Suprapubic skin (tissue), 4 donors: ENCODE measurements around the gene WNT3. TPM values are rescaled to one million over a fixed set of nuclear protein-coding genes. Genes with fewer than 3 reads are reported as not detected.

ENCODE experiments used
- DNase-seq, 2 donors: peaks; one replicate each; pipeline ENCODE4 v3.0.0-alpha.2; 2019; ENCODE audit warnings: low spot score in 2 of 2
- H3K27ac ChIP-seq: fragments of 200-600 bp; sonication (generic); one replicate; pipeline ENCODE4 v1.5.1; 2019
- H3K27me3 ChIP-seq: fragments of 200-600 bp; sonication (generic); one replicate; pipeline ENCODE4 v1.5.1; 2019
- H3K36me3 ChIP-seq: fragments of 200-600 bp; sonication (generic); one replicate; pipeline ENCODE4 v1.5.1; 2019
- H3K4me1 ChIP-seq: fragments of 200-600 bp; sonication (generic); one replicate; pipeline ENCODE4 v1.5.1; 2019
- H3K4me3 ChIP-seq: fragments of 200-600 bp; sonication (generic); one replicate; pipeline ENCODE4 v1.5.1; 2019; ENCODE audit warnings: mild to moderate bottlenecking
- H3K9me3 ChIP-seq: fragments of 200-600 bp; sonication (generic); one replicate; pipeline ENCODE4 v1.5.1; 2019
- EP300 ChIP-seq: sonication (generic); formaldehyde crosslinking; IDR thresholded peaks from one replicate; pipeline ENCODE4 v1.6.1; 2017; ENCODE audit warnings: antibody characterized with exemption
- POLR2A ChIP-seq, 2 donors: fragments of 450-650 bp; IDR thresholded peaks; one replicate each; pipeline ENCODE4 v1.6.1; 2017; ENCODE audit warnings: antibody characterized with exemption in 2 of 2, mild to moderate bottlenecking in 2 of 2, moderate library complexity in 2 of 2
- POLR2AphosphoS5 ChIP-seq, 3 donors: sonication (generic); formaldehyde crosslinking; IDR thresholded peaks; one replicate each; pipeline ENCODE4 v1.6.1; 2017; ENCODE audit warnings: antibody characterized with exemption in 3 of 3
- WGBS: methylation state at CpG from one replicate; pipeline ENCODE4 v1.1.5; 2018; 5-methylcytosine and 5-hydroxymethylcytosine counted together
- total RNA-seq, 4 donors: library from RNA; depleted of rRNA; stranded (reverse); fragments of >200 nt; gene quantifications; one replicate each; pipeline ENCODE4 v1.1.0, GENCODE V29; 2016
- TF ChIP-seq, protein P1 (sequence below), 2 donors: fragments of 200-600 bp in 1 of 2; fragments of 450-650 bp in 1 of 2; sonication (generic) in 1 of 2; IDR thresholded peaks; one replicate each; pipeline ENCODE4 v1.5.1; 2016 to 2019; ENCODE audit warnings: antibody characterized with exemption in 2 of 2, mild to moderate bottlenecking in 1 of 2, moderate library complexity in 1 of 2

WNT3 gene, protein sequence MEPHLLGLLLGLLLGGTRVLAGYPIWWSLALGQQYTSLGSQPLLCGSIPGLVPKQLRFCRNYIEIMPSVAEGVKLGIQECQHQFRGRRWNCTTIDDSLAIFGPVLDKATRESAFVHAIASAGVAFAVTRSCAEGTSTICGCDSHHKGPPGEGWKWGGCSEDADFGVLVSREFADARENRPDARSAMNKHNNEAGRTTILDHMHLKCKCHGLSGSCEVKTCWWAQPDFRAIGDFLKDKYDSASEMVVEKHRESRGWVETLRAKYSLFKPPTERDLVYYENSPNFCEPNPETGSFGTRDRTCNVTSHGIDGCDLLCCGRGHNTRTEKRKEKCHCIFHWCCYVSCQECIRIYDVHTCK
- total RNA-seq = 10 to 100 TPM; 39.3 to 84.9 (median 61.7) TPM

- peak within 1 kb of the TSS; percentile 59 for H3K27ac ChIP-seq
- WGBS = 1% methylated on average over 22 of the region's 47 CpGs
- H3K4me3 ChIP-seq = peak within 1 kb of the TSS; percentile 53
- H3K4me1 ChIP-seq = peaks cover 36% of the 10 kb centered on the region
- no peaks in the 10 kb centered on the region for H3K36me3 ChIP-seq
- TF ChIP-seq EP300 = no peak
- TF ChIP-seq POLR2A (IDR thresholded peaks at IDR 0.05) = no peak
- TF ChIP-seq POLR2AphosphoS5 (IDR thresholded peaks at IDR 0.05) = no peak
- no peaks in the 10 kb centered on the region for H3K9me3 ChIP-seq
- DNase-seq = no peak
- H3K27me3 ChIP-seq = peaks cover 84% of the 10 kb centered on the region
Measured at GRCh38 chr17:46818316-46818928, at the start of gene WNT3. Gene WNT3, minus strand, starts transcription at chr17:46818692. Its CDS starts 95 bp downstream, at chr17:46818597.

- Histone ChIP-seq H3K9me3 (no peaks in the 10 kb centered on the region), H3K27ac (no peak overlapping the region), H3K36me3 (no peaks in the 10 kb centered on the region), H3K4me3 (no peak overlapping the region), H3K4me1 (no peaks in the 10 kb centered on the region), H3K27me3 (peaks cover 18% of the 10 kb centered on the region)
- no peak for DNase-seq
- no peak for TF ChIP-seq POLR2A (IDR thresholded peaks at IDR 0.05)
- TF ChIP-seq EP300 = no peak
- TF ChIP-seq POLR2AphosphoS5 (IDR thresholded peaks at IDR 0.05) = no peak
- TF ChIP-seq, protein P1, sequence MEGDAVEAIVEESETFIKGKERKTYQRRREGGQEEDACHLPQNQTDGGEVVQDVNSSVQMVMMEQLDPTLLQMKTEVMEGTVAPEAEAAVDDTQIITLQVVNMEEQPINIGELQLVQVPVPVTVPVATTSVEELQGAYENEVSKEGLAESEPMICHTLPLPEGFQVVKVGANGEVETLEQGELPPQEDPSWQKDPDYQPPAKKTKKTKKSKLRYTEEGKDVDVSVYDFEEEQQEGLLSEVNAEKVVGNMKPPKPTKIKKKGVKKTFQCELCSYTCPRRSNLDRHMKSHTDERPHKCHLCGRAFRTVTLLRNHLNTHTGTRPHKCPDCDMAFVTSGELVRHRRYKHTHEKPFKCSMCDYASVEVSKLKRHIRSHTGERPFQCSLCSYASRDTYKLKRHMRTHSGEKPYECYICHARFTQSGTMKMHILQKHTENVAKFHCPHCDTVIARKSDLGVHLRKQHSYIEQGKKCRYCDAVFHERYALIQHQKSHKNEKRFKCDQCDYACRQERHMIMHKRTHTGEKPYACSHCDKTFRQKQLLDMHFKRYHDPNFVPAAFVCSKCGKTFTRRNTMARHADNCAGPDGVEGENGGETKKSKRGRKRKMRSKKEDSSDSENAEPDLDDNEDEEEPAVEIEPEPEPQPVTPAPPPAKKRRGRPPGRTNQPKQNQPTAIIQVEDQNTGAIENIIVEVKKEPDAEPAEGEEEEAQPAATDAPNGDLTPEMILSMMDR (IDR thresholded peaks at IDR 0.05) = no peak
Measured at GRCh38 chr17:46866747-46867146, 48.3 kb upstream of the WNT3 start.

DNA sequence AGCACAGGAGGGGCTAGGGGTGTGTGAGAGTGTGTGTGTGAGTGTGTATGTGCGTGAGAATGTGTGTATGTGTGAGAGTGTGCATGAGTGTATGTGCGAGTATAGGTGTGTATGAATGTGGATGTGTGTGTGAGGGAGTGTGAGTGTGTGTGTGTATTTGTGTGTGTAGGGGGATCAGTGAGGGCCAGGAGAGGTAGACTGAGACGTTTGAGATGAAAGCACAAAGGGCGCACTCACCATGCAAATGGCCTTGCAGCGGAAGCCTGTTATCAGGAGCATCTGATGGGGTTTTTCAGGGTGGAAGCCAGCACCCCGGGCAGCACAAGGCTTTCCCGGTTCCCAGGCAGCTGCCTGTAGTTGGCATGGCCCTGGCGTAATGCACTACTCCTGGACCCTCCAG, 47.8 kb upstream of the WNT3 start:
- Histone ChIP-seq H3K9me3 (no peaks in the 10 kb centered on the region), H3K4me1 (no peaks in the 10 kb centered on the region), H3K27me3 (peaks cover 18% of the 10 kb centered on the region), H3K36me3 (no peaks in the 10 kb centered on the region), H3K4me3 (no peak overlapping the region), H3K27ac (no peak overlapping the region)
- 63% methylated on average over 8 of the region's 8 CpGs for WGBS
- DNase-seq = no peak
- TF ChIP-seq EP300 = no peak
- TF ChIP-seq, protein P1 (IDR thresholded peaks at IDR 0.05) = no peak
- no peak for TF ChIP-seq POLR2AphosphoS5 (IDR thresholded peaks at IDR 0.05)
- no peak for TF ChIP-seq POLR2A (IDR thresholded peaks at IDR 0.05)

DNA sequence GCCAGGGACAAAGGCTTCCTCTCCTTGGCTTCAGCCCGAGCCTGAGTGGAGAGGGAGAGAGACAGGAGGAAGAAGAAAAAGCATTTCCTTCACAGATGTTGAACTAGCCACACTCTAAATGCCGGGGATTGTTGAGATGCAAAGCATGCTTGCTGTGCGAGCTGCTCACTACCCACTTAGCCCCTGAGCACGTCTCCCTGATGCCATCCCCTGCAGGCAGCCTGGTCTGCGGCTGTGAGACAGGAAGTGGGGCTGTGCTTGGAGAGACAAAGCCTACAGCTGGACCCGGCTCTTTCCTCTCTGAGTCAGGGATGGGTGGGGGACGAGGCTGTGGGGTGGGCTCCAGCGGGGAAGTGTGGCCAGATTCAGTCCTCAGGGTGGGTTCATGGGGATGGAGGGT, 46.6 kb upstream of the WNT3 start:
- H3K27me3 ChIP-seq = peaks cover 18% of the 10 kb centered on the region
- H3K27ac ChIP-seq = no peak overlapping the region
- no peaks in the 10 kb centered on the region for H3K9me3 ChIP-seq
- H3K4me3 ChIP-seq = no peak overlapping the region
- DNase-seq = no peak
- H3K36me3 ChIP-seq = no peaks in the 10 kb centered on the region
- no peaks in the 10 kb centered on the region for H3K4me1 ChIP-seq
- TF ChIP-seq POLR2AphosphoS5 (IDR thresholded peaks at IDR 0.05) (no peak), POLR2A (IDR thresholded peaks at IDR 0.05) (no peak), EP300 (no peak)
- TF ChIP-seq, protein P1 (IDR thresholded peaks at IDR 0.05) = no peak
- 23% methylated on average over 8 of the region's 8 CpGs for WGBS

GRCh38 chr17:46863383-46864121, 45.1 kb upstream of the WNT3 start:
- no peaks in the 10 kb centered on the region for H3K4me1 ChIP-seq
- H3K27me3 ChIP-seq = peaks cover 18% of the 10 kb centered on the region
- H3K27ac ChIP-seq = no peak overlapping the region
- 88% methylated on average over 7 of the region's 8 CpGs for WGBS
- H3K36me3 ChIP-seq = no peaks in the 10 kb centered on the region
- TF ChIP-seq EP300 = no peak
- TF ChIP-seq POLR2A (IDR thresholded peaks at IDR 0.05) = no peak
- TF ChIP-seq POLR2AphosphoS5 (IDR thresholded peaks at IDR 0.05) = no peak
- TF ChIP-seq, protein P1 (IDR thresholded peaks at IDR 0.05) = no peak
- DNase-seq = no peak
- no peak overlapping the region for H3K4me3 ChIP-seq
- H3K9me3 ChIP-seq = no peaks in the 10 kb centered on the region
